ENCODE results near the gene HLA-E. TPM values are rescaled to one million over a fixed set of nuclear protein-coding genes. Genes with fewer than 3 reads are reported as not detected.
A peak's percentile ranks its signal among the peaks of the same experiment; 100 is the strongest.
"Not testable (repeated sequence)": the region's sequence is repeated elsewhere in the genome, so short reads cannot be mapped to it uniquely, and the experiment has no call there.

Gene HLA-E
- total and polyA plus RNA-seq, 2 donors (not counting 3 experiments of a cell fraction or from before 2014, with no cell fraction given), result 271 to 298 TPM

- dilution Hi-C loops (cut with MboI; ENCODE audit: extremely low pct_ligation_motif_present, low sequenced_read_pairs), result no loop called here
- Histone ChIP-seq H3K4me3 (replicated peaks in 1 of 3; ENCODE audit: insufficient read depth in 1 of 3, low read depth in 1 of 3, low read length in 3 of 3) (no peak overlapping the region), H3K4me2 (ENCODE audit: insufficient read depth, low read length) (peak overlapping the region; percentile 45), H3K9me3 (replicated peaks; ENCODE audit: control insufficient read depth, insufficient read depth, low read length) (no peaks in the 10 kb centered on the region), H3K4me1 (ENCODE audit: control insufficient read depth, extremely low read depth, insufficient read depth, low read length) (peaks cover 2% of the 10 kb centered on the region), H4K20me1 (replicated peaks; ENCODE audit: control insufficient read depth, extremely low read depth, insufficient read depth, low read length) (no peaks in the 10 kb centered on the region), H3K27ac (ENCODE audit: insufficient read depth, low read depth, low read length) (no peak overlapping the region), H3K36me3 (ENCODE audit: control insufficient read depth in 2 of 2, extremely low read depth in 1 of 2, insufficient read depth in 2 of 2, low read length in 2 of 2) (no peaks in the 10 kb centered on the region), H3K79me2 (ENCODE audit: control insufficient read depth, insufficient read depth, low read length) (no peaks in the 10 kb centered on the region), H3K9me1 (replicated peaks; ENCODE audit: control insufficient read depth, extremely low read depth, insufficient read depth, low read length) (no peaks in the 10 kb centered on the region), H3K27me3 (ENCODE audit: control insufficient read depth in 2 of 2, insufficient read depth in 2 of 2, low read length in 2 of 2) (peaks cover 84 to 94% of the 10 kb centered on the region in 2 experiments), H3K9ac (replicated peaks; ENCODE audit: extremely low read depth, insufficient read depth, low read length) (no peak overlapping the region), H2AFZ (ENCODE audit: low read depth, low read length) (no peak overlapping the region)
- no peak for FAIRE-seq
- intact Hi-C loops (cut with micrococcal nuclease), result no loop called here
- no peak for DNase-seq (ENCODE audit: low read depth, low spot score)
- ChIA-PET CTCF (interaction anchor here (1.4 to 5.7 kb wide), 4 partner anchors 9 to 79 kb away, joined by 4 to 51 read pairs (median 11); no protein-coding TSS in a partner anchor), POLR2A (no interaction called here)
- TF ChIP-seq MYC (IDR thresholded peaks at IDR 0.05; ENCODE audit: low read depth, low read length), result no peak
- peak; percentile 26 for TF ChIP-seq EZH2 (IDR thresholded peaks at IDR 0.05; ENCODE audit: borderline replicate concordance, low read depth, low read length, severe bottlenecking)
- no TSS peak for BruUV-seq (replicated peaks)
Measured at GRCh38 chr6:30465595-30466306, 23.6 kb upstream of the HLA-E start.

- intact Hi-C loops (cut with micrococcal nuclease) (no loop called here), dilution Hi-C loops (cut with MboI; ENCODE audit: extremely low pct_ligation_motif_present, low sequenced_read_pairs) (no loop called here)
- H3K4me2 ChIP-seq (ENCODE audit: insufficient read depth, low read length), result no peak overlapping the region
- H2AFZ ChIP-seq (ENCODE audit: low read depth, low read length), result no peak overlapping the region
- no peaks in the 10 kb centered on the region for H3K4me1 ChIP-seq (ENCODE audit: control insufficient read depth, extremely low read depth, insufficient read depth, low read length)
- TF ChIP-seq MAX (IDR thresholded peaks at IDR 0.05; ENCODE audit: insufficient read depth, insufficient read length), result no peak
- H3K9me3 ChIP-seq (replicated peaks; ENCODE audit: control insufficient read depth, insufficient read depth, low read length), result no peaks in the 10 kb centered on the region
- no peak for DNase-seq (ENCODE audit: low read depth, low spot score)
- H3K9ac ChIP-seq (replicated peaks; ENCODE audit: extremely low read depth, insufficient read depth, low read length), result no peak overlapping the region
- no peaks in the 10 kb centered on the region for H3K36me3 ChIP-seq (ENCODE audit: control insufficient read depth in 2 of 2, extremely low read depth in 1 of 2, insufficient read depth in 2 of 2, low read length in 2 of 2)
- H3K79me2 ChIP-seq (ENCODE audit: control insufficient read depth, insufficient read depth, low read length), result no peaks in the 10 kb centered on the region
- BruUV-seq (replicated peaks), result no TSS peak
- ChIA-PET POLR2A (no interaction called here), CTCF (interaction anchor here (1.2 to 2.7 kb wide), 4 partner anchors 10 to 74 kb away, joined by 3 to 14 read pairs (median 7); no protein-coding TSS in a partner anchor)
- no peaks in the 10 kb centered on the region for H4K20me1 ChIP-seq (replicated peaks; ENCODE audit: control insufficient read depth, extremely low read depth, insufficient read depth, low read length)
- no peaks in the 10 kb centered on the region for H3K9me1 ChIP-seq (replicated peaks; ENCODE audit: control insufficient read depth, extremely low read depth, insufficient read depth, low read length)
- H3K27ac ChIP-seq (ENCODE audit: insufficient read depth, low read depth, low read length), result no peak overlapping the region
- H3K4me3 ChIP-seq (replicated peaks in 1 of 3; ENCODE audit: insufficient read depth in 1 of 3, low read depth in 1 of 3, low read length in 3 of 3), result no peak overlapping the region
- peaks cover 46 to 55% of the 10 kb centered on the region in 2 experiments for H3K27me3 ChIP-seq (ENCODE audit: control insufficient read depth in 2 of 2, insufficient read depth in 2 of 2, low read length in 2 of 2)
- FAIRE-seq, result no peak
Measured at GRCh38 chr6:30470968-30471367, 18.3 kb upstream of the HLA-E start.

GRCh38 chr6:30475116-30475515, 14.2 kb upstream of the HLA-E start:
- intact Hi-C loops (cut with micrococcal nuclease); DNase-seq (ENCODE audit: low read depth, low spot score); CTCF ChIA-PET; H3K9me1 ChIP-seq (replicated peaks; ENCODE audit: control insufficient read depth, extremely low read depth, insufficient read depth, low read length); H3K79me2 ChIP-seq (ENCODE audit: control insufficient read depth, insufficient read depth, low read length); H2AFZ ChIP-seq (ENCODE audit: low read depth, low read length); H4K20me1 ChIP-seq (replicated peaks; ENCODE audit: control insufficient read depth, extremely low read depth, insufficient read depth, low read length); H3K4me2 ChIP-seq (ENCODE audit: insufficient read depth, low read length); H3K27ac ChIP-seq (ENCODE audit: insufficient read depth, low read depth, low read length); H3K4me3 ChIP-seq (replicated peaks in 1 of 3; ENCODE audit: insufficient read depth in 1 of 3, low read depth in 1 of 3, low read length in 3 of 3); H3K4me1 ChIP-seq (ENCODE audit: control insufficient read depth, extremely low read depth, insufficient read depth, low read length); H3K36me3 ChIP-seq (ENCODE audit: control insufficient read depth in 2 of 2, extremely low read depth in 1 of 2, insufficient read depth in 2 of 2, low read length in 2 of 2); POLR2A ChIA-PET; FAIRE-seq; H3K9ac ChIP-seq (replicated peaks; ENCODE audit: extremely low read depth, insufficient read depth, low read length); BruUV-seq (replicated peaks); dilution Hi-C loops (cut with MboI; ENCODE audit: extremely low pct_ligation_motif_present, low sequenced_read_pairs); H3K9me3 ChIP-seq (replicated peaks; ENCODE audit: control insufficient read depth, insufficient read depth, low read length): not testable (repeated sequence)
- H3K27me3 ChIP-seq (ENCODE audit: control insufficient read depth in 2 of 2, insufficient read depth in 2 of 2, low read length in 2 of 2), result peaks cover 31 to 42% of the 10 kb centered on the region in 2 experiments
